A549 treated with CpdA at 1 μM for 4 hours (cell line): ENCODE data around the gene XAB2. TPM values are rescaled to one million over a fixed set of nuclear protein-coding genes. Genes with fewer than 3 reads are reported as not detected.

Experiments used
- total RNA-seq: library from RNA; stranded (reverse); fragments of 200-300 nt; extraction: Qiagen RNA extraction; gene quantifications from 5 replicates; pipeline ENCODE4 v1.2.3, GENCODE V29; 2022; ENCODE audit warnings: low read depth

XAB2 gene
- 22.6 to 28.9 TPM (median 26.4 TPM) in 5 replicates for total RNA-seq

GRCh38 chr19:7629347-7630054 is at the start of gene XAB2, which contains the start of gene PET100:
Gene XAB2 (minus strand): TSS chr19:7629545. CDS start chr19:7629527, 18 bp downstream.
Gene PET100 (plus strand): TSS chr19:7629793. CDS start chr19:7629834, 41 bp downstream.

GRCh38 chr19:7676854-7677253 is 47.5 kb upstream of the XAB2 start, which contains the start of gene MCEMP1:
Gene MCEMP1 (plus strand): TSS chr19:7677090. CDS start chr19:7677121, 31 bp downstream.

GRCh38 chr19:7668842-7669241 is 39.5 kb upstream of the XAB2 start, which contains the start of gene RETN:
Gene RETN (plus strand): TSS chr19:7669049. CDS start chr19:7669327, 278 bp downstream.

DNA sequence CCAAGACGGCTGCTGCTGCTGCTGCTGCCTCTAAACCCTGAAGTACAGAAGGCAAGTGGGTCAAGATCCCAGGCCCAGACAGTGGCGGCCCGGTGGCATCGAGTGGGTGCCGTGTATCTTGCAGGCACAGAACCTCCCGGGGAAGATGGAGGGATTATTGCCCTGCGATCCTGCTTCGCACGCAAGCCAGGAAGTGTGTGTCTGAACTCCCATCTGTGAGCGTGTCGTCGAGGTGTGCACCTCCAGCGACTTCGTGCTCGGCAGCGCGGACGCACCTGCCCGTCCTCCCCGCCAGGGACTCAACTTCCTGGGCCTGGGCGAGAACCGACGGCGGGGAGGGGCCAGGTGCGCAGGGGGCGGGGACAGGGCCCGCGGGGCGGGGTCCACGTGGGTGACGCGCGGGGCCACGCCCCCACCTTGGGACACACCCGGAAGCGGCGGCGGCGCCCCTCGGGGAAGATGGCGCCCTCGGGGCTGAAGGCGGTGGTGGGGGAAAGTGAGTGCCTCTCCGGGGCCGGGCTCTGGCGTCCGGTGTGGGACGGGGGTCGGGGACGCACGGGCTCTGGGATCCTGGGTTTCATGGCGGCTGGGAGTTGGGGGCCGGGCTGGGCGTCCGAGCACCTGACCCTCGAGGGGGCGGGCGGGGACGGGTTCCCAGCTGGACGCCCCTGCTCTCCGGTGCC is 7.5 kb upstream of the XAB2 start, which contains the start of gene STXBP2:
TSS of gene STXBP2 (plus strand) at position 420 of the 683 bp plus-strand sequence. CDS start at position 460, 40 bp downstream.

DNA sequence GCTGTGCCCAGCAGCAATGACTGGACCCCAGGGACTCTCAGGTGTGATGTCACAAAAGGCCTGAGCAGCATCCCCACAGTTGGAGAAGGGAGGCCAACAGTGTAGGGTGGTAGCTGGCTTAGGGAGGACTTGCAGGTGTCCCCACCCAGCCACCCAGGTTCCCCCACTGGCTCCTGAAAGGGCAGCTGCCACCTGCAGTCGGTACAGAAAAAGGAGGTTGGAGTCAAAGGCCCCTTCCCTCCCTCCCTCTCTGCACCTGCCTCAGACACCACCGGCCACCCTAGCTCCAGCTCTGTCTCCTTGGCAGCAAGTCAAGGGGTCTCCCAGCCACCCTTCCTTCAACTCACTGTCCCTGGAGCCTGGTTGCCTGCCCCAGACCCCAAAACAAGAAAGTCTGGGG is 4.4 kb upstream of the XAB2 start, which contains the start of gene PCP2:
TSS of gene PCP2 (minus strand) at position 22 of the 400 bp plus-strand sequence. CDS start 262 bp downstream, outside the sequence.

GRCh38 chr19:7595466-7596133 is 33.7 kb downstream of the XAB2 start, which contains the start of gene CAMSAP3:
Gene CAMSAP3 (plus strand): TSS chr19:7595863. CDS start chr19:7596003, 140 bp downstream.

Other genes starting within 250 kb of the XAB2 start
- gene PEX11G, start 140.5 kb downstream of the XAB2 start, total RNA-seq, result 1.6 to 2.6 TPM (median 2.1 TPM) in 5 replicates
- gene ZNF358, start 113.4 kb downstream of the XAB2 start, total RNA-seq, result 15.9 to 19.3 TPM (median 18.7 TPM) in 5 replicates
- 8.1 to 13.6 TPM (median 11.5 TPM) in 5 replicates for gene MCOLN1, start 106.9 kb downstream of the XAB2 start, total RNA-seq
- gene PNPLA6, start 93.8 kb downstream of the XAB2 start, total RNA-seq, result 31.4 to 40.3 TPM (median 32.2 TPM) in 5 replicates
- 2.9 to 4.9 TPM (median 4.6 TPM) in 5 replicates for gene CAMSAP3, start 33.7 kb downstream of the XAB2 start, total RNA-seq
- 52.5 to 80.8 TPM (median 53.6 TPM) in 5 replicates for gene PET100, start 248 bp upstream of the XAB2 start, total RNA-seq
- 0.22 TPM in 1 of 5 replicates, not detected in the others for gene PCP2, start 4.2 kb upstream of the XAB2 start, total RNA-seq
- gene STXBP2, start 7.6 kb upstream of the XAB2 start, total RNA-seq, result 34.8 to 45.3 TPM (median 40.5 TPM) in 5 replicates
- gene RETN, start 39.5 kb upstream of the XAB2 start, total RNA-seq, result not detected in 5 replicates
- gene MCEMP1, start 47.5 kb upstream of the XAB2 start, total RNA-seq, result not detected in 5 replicates
- gene TRAPPC5, start 51.3 kb upstream of the XAB2 start, total RNA-seq, result 35.7 to 103 TPM (median 92.3 TPM) in 5 replicates
- not detected in 5 replicates for gene FCER2, start 72.6 kb upstream of the XAB2 start, total RNA-seq
- not detected in 5 replicates for gene CLEC4G, start 102.6 kb upstream of the XAB2 start, total RNA-seq
- not detected in 5 replicates for gene CD209, start 118.0 kb upstream of the XAB2 start, total RNA-seq
- gene CLEC4M, start 133.7 kb upstream of the XAB2 start, total RNA-seq, result 0.03 TPM in 1 of 5 replicates, not detected in the others
- gene EVI5L, start 200.7 kb upstream of the XAB2 start, total RNA-seq, result 0.96 to 2.0 TPM (median 1.4 TPM) in 5 replicates
- 0.17 to 0.42 TPM (median 0.39 TPM) in 5 replicates for gene PRR36, start 244.8 kb upstream of the XAB2 start, total RNA-seq